NCI-H2171 (cell line): ENCODE data around the gene CTNNA2.

ENCODE experiments used
- DNase-seq: peaks from one replicate; lab custom pipeline; 2025; lab: John Stamatoyannopoulos, UW

The CTNNA2 gene

GRCh38 chr2:79935771-79936657 is 423.2 kb downstream of the CTNNA2 start:
- peak; percentile 67 for DNase-seq

- DNase-seq = no peak
These were observed 423.9 kb downstream of the CTNNA2 start for GRCh38 chr2:79936715-79937114.

- no peak for DNase-seq
These were observed 425.8 kb downstream of the CTNNA2 start for GRCh38 chr2:79938648-79939047.

GRCh38 chr2:79940364-79940763 is 427.5 kb downstream of the CTNNA2 start:
- no peak for DNase-seq

- DNase-seq = no peak
These were observed 428.3 kb downstream of the CTNNA2 start for GRCh38 chr2:79941179-79941578.

- DNase-seq = no peak
These were observed 431.4 kb downstream of the CTNNA2 start for GRCh38 chr2:79944205-79944604.

GRCh38 chr2:79945653-79946445 is 433.0 kb downstream of the CTNNA2 start:
- DNase-seq = no peak

- DNase-seq = no peak
These were observed 434.9 kb downstream of the CTNNA2 start for GRCh38 chr2:79947751-79948150.

GRCh38 chr2:79950526-79950925 is 437.7 kb downstream of the CTNNA2 start:
- no peak for DNase-seq

GRCh38 chr2:79952616-79953015 is 439.8 kb downstream of the CTNNA2 start:
- no peak for DNase-seq

- no peak for DNase-seq
These were observed 447.2 kb downstream of the CTNNA2 start for GRCh38 chr2:79960035-79960434.

GRCh38 chr2:79960519-79960918 is 447.7 kb downstream of the CTNNA2 start:
- no peak for DNase-seq

- DNase-seq = no peak
These were observed 452.1 kb downstream of the CTNNA2 start for GRCh38 chr2:79964966-79965365.

- no peak for DNase-seq
These were observed 453.5 kb downstream of the CTNNA2 start for GRCh38 chr2:79966369-79966768.

- no peak for DNase-seq
These were observed 454.0 kb downstream of the CTNNA2 start for GRCh38 chr2:79966882-79967281.

- no peak for DNase-seq
These were observed 459.0 kb downstream of the CTNNA2 start for GRCh38 chr2:79971807-79972206.

GRCh38 chr2:79972661-79973060 is 459.8 kb downstream of the CTNNA2 start:
- DNase-seq = no peak

GRCh38 chr2:79975791-79976565 is 463.1 kb downstream of the CTNNA2 start:
- no peak for DNase-seq

- DNase-seq = no peak
These were observed 464.9 kb downstream of the CTNNA2 start for GRCh38 chr2:79977792-79978191.

- DNase-seq = no peak
These were observed 467.3 kb downstream of the CTNNA2 start for GRCh38 chr2:79980116-79980515.

- DNase-seq = no peak
These were observed 468.0 kb downstream of the CTNNA2 start for GRCh38 chr2:79980816-79981215.

GRCh38 chr2:79981316-79981715 is 468.5 kb downstream of the CTNNA2 start:
- DNase-seq = no peak
